ENCODE measurements around the gene STK31.

STK31 gene

GRCh38 chr7:23664122-23664521, 45.9 kb upstream of the STK31 start (continued):
- TF ChIP-seq ZNF211 (tag by site-specific recombination; IDR thresholded peaks at IDR 0.05; ENCODE audit: low read depth) = no peak

DNA sequence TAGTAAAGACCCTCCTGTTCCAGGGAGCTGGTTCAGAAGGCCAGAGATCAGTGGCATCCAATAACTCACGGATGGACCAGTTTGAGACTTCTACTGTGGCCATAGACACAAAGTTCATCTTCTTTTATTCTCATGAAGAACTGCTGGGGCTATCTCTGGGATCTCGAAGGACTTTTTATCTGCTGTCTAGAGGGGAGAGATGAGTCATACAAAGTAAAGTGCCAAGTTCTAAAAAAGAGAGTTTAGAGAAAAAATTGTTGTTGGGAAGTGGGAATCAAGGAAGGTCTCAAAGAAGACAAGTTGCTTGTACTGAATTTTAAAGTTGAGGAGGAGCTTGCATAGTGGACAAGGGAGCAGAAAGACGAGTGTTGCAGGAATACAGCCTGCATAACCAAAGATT, 38.0 kb upstream of the STK31 start:
- Histone ChIP-seq H3K27ac (ENCODE audit: extremely low read depth, low read depth, low read length) (no peak overlapping the region), H3K9me3 (ENCODE audit: control insufficient read depth, insufficient read depth, low read depth, low read length) (no peaks in the 10 kb centered on the region), H3K4me3 (ENCODE audit: low read depth, low read length) (no peak overlapping the region), H3K36me3 (ENCODE audit: control insufficient read depth in 2 of 2, insufficient read depth in 1 of 2, low read length in 2 of 2) (no peaks in the 10 kb centered on the region), H3K4me1 (ENCODE audit: control insufficient read depth, insufficient read depth, low read length) (no peaks in the 10 kb centered on the region)
- ChIA-PET CTCF (interaction anchor here (0.7 to 2.8 kb wide), 2 partner anchors 25 to 29 kb away, joined by 3 to 10 read pairs; no protein-coding TSS in a partner anchor), POLR2A (no interaction called here)
- TF ChIP-seq ZNF76 (tag by site-specific recombination; IDR thresholded peaks at IDR 0.05; ENCODE audit: borderline replicate concordance, low read depth) (no peak), BCL6B (tag by site-specific recombination; IDR thresholded peaks at IDR 0.05) (no peak), ZNF239 (tag by site-specific recombination; IDR thresholded peaks at IDR 0.05) (no peak), ZBTB8A (tag by site-specific recombination; IDR thresholded peaks at IDR 0.05) (no peak), ZNF600 (tag by site-specific recombination; IDR thresholded peaks at IDR 0.05) (no peak), ZBTB17 (tag by site-specific recombination; IDR thresholded peaks at IDR 0.05) (no peak), ZSCAN16 (tag by site-specific recombination; IDR thresholded peaks at IDR 0.05) (no peak), ZNF548 (tag by site-specific recombination; IDR thresholded peaks at IDR 0.05) (no peak)
- TF ChIP-seq, protein P1, sequence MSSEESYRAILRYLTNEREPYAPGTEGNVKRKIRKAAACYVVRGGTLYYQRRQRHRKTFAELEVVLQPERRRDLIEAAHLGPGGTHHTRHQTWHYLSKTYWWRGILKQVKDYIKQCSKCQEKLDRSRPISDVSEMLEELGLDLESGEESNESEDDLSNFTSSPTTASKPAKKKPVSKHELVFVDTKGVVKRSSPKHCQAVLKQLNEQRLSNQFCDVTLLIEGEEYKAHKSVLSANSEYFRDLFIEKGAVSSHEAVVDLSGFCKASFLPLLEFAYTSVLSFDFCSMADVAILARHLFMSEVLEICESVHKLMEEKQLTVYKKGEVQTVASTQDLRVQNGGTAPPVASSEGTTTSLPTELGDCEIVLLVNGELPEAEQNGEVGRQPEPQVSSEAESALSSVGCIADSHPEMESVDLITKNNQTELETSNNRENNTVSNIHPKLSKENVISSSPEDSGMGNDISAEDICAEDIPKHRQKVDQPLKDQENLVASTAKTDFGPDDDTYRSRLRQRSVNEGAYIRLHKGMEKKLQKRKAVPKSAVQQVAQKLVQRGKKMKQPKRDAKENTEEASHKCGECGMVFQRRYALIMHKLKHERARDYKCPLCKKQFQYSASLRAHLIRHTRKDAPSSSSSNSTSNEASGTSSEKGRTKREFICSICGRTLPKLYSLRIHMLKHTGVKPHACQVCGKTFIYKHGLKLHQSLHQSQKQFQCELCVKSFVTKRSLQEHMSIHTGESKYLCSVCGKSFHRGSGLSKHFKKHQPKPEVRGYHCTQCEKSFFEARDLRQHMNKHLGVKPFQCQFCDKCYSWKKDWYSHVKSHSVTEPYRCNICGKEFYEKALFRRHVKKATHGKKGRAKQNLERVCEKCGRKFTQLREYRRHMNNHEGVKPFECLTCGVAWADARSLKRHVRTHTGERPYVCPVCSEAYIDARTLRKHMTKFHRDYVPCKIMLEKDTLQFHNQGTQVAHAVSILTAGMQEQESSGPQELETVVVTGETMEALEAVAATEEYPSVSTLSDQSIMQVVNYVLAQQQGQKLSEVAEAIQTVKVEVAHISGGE (tag by site-specific recombination; conservative IDR thresholded peaks at IDR 0.05; ENCODE audit: low read depth) = no peak
- TF ChIP-seq, protein P2, sequence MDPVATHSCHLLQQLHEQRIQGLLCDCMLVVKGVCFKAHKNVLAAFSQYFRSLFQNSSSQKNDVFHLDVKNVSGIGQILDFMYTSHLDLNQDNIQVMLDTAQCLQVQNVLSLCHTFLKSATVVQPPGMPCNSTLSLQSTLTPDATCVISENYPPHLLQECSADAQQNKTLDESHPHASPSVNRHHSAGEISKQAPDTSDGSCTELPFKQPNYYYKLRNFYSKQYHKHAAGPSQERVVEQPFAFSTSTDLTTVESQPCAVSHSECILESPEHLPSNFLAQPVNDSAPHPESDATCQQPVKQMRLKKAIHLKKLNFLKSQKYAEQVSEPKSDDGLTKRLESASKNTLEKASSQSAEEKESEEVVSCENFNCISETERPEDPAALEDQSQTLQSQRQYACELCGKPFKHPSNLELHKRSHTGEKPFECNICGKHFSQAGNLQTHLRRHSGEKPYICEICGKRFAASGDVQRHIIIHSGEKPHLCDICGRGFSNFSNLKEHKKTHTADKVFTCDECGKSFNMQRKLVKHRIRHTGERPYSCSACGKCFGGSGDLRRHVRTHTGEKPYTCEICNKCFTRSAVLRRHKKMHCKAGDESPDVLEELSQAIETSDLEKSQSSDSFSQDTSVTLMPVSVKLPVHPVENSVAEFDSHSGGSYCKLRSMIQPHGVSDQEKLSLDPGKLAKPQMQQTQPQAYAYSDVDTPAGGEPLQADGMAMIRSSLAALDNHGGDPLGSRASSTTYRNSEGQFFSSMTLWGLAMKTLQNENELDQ (tag by site-specific recombination; IDR thresholded peaks at IDR 0.05; ENCODE audit: low read depth) = no peak
- TF ChIP-seq, protein P3, sequence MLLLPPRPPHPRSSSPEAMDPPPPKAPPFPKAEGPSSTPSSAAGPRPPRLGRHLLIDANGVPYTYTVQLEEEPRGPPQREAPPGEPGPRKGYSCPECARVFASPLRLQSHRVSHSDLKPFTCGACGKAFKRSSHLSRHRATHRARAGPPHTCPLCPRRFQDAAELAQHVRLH (tag by site-specific recombination; IDR thresholded peaks at IDR 0.05) = no peak

DNA sequence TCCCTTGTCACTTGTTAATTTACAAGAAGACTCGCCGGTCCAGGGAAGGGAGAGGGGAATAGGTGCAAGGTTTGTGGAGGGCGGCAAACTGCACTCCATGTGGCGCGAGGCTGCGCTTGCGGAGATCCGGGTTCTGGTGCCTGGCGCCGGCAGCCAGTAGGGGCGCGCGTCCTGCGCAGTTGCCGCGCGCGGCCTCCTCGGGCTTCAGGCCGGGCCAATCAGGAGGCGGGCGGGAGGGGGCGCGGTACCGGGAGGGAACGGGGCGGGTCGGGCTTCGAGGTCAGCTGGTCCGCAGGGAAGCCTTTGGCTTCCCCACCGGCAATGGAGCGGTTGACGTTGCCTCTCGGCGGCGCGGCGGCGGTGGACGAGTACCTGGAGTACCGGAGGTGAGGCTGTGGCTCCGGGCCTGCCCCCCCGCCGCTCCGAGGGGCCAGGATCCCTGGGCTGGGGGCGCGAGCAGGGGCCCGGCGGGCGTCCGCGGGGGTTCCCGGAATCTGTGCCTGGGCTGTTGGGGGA, 30.1 kb upstream of the STK31 start, which contains the start of gene FAM221A:
FAM221A (plus strand) TSS at position 302 of the 516 bp plus-strand sequence; CDS start at position 322, 20 bp downstream.
- ChIA-PET CTCF (interaction anchor here (0.5 to 4.0 kb wide), 11 partner anchors 12 to 562 kb away, joined by 3 to 23 read pairs (median 3); no protein-coding TSS in a partner anchor), POLR2A (interaction anchor here (1.7 kb wide), 1 partner anchor 82 kb away, joined by 11 read pairs; the partner anchor contains the start of gene CCDC126)
- H3K36me3 ChIP-seq (ENCODE audit: control insufficient read depth in 2 of 2, insufficient read depth in 1 of 2, low read length in 2 of 2) = peaks cover 7 to 11% of the 10 kb centered on the region in 2 experiments; a peak in 2 of 3 replicates
- H3K9me3 ChIP-seq (ENCODE audit: control insufficient read depth, insufficient read depth, low read depth, low read length) = no peaks in the 10 kb centered on the region
- 0 out of 2 replicates have a peak, but pooled peaks cover 5% of the 10 kb centered on the region for H3K4me1 ChIP-seq (ENCODE audit: control insufficient read depth, insufficient read depth, low read length)
- H3K27ac ChIP-seq (ENCODE audit: extremely low read depth, low read depth, low read length) = peak within 1 kb of the TSS; percentile 77
- peak within 1 kb of the TSS; percentile 40 for H3K4me3 ChIP-seq (ENCODE audit: low read depth, low read length)
- TF ChIP-seq GLIS2 (tag by site-specific recombination; IDR thresholded peaks at IDR 0.05) (peak; percentile 86), PBX3 (CRISPR knock-in tag; IDR thresholded peaks at IDR 0.05) (peak; percentile 74; the same call in 1 of the 2 replicates), PRDM10 (tag by site-specific recombination; IDR thresholded peaks at IDR 0.05) (0 out of 2 replicates have a peak, but pooled peaks have one; percentile 20), ZNF37A (tag by site-specific recombination; IDR thresholded peaks at IDR 0.05) (no peak), IKZF3 (tag by site-specific recombination; IDR thresholded peaks at IDR 0.05) (no peak)
- TF ChIP-seq, protein P4, sequence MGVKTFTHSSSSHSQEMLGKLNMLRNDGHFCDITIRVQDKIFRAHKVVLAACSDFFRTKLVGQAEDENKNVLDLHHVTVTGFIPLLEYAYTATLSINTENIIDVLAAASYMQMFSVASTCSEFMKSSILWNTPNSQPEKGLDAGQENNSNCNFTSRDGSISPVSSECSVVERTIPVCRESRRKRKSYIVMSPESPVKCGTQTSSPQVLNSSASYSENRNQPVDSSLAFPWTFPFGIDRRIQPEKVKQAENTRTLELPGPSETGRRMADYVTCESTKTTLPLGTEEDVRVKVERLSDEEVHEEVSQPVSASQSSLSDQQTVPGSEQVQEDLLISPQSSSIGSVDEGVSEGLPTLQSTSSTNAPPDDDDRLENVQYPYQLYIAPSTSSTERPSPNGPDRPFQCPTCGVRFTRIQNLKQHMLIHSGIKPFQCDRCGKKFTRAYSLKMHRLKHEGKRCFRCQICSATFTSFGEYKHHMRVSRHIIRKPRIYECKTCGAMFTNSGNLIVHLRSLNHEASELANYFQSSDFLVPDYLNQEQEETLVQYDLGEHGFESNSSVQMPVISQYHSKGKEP (tag by site-specific recombination; IDR thresholded peaks at IDR 0.05) = no peak

Data from HEK293 (cell line).